Astrocyte (in vitro differentiated cells and primary cell): ENCODE results near the gene EPN3. TPM values are rescaled to one million over a fixed set of nuclear protein-coding genes. Genes with fewer than 3 reads are reported as not detected.

Experiments used
- DNase-seq: peaks from one replicate; pipeline ENCODE4 v3.0.0-alpha.2; 2010; ENCODE audit warnings: low read depth
- FAIRE-seq: peaks from 2 replicates; lab custom pipeline; 2011; peaks lifted over from hg19 to GRCh38; lab: Jason Lieb, UNC
- H2AFZ ChIP-seq: 2 replicates; pipeline ENCODE4 v1.6.0; 2012; ENCODE audit warnings: low read depth, low read length, inconsistent platforms
- H3K27ac ChIP-seq: 2 replicates; pipeline ENCODE4 v1.5.1; 2011; ENCODE audit warnings: low read depth, low read length, inconsistent platforms
- H3K27me3 ChIP-seq: 2 replicates; pipeline ENCODE4 v1.6.0; 2011; ENCODE audit warnings: low read length, inconsistent platforms; ENCODE audit not compliant: insufficient read depth
- H3K36me3 ChIP-seq: 2 replicates; pipeline ENCODE4 v1.5.1; 2011; ENCODE audit warnings: low read length, inconsistent platforms; ENCODE audit not compliant: insufficient read depth
- H3K4me1 ChIP-seq: 2 replicates; pipeline ENCODE4 v1.5.1; 2011; ENCODE audit warnings: low read length, inconsistent platforms; ENCODE audit not compliant: insufficient read depth
- H3K4me2 ChIP-seq: 2 replicates; pipeline ENCODE4 v1.6.0; 2012; ENCODE audit warnings: low read length, inconsistent platforms
- H3K4me3 ChIP-seq: 2 replicates; pipeline ENCODE4 v1.5.1; 2011; ENCODE audit warnings: low read depth, mild to moderate bottlenecking, low read length, inconsistent platforms; ENCODE audit not compliant: insufficient read depth
- H3K79me2 ChIP-seq: 2 replicates; pipeline ENCODE4 v1.6.0; 2012; ENCODE audit warnings: mild to moderate bottlenecking, low read length, inconsistent platforms; ENCODE audit not compliant: insufficient read depth
- H3K9ac ChIP-seq: 2 replicates; pipeline ENCODE4 v1.6.0; 2012; ENCODE audit warnings: mild to moderate bottlenecking, low read length, inconsistent platforms
- H3K9me3 ChIP-seq: 2 replicates; pipeline ENCODE4 v1.5.1; 2012; ENCODE audit warnings: low read depth, mild to moderate bottlenecking, low read length, inconsistent platforms; ENCODE audit not compliant: insufficient read depth
- H4K20me1 ChIP-seq: 2 replicates; pipeline ENCODE4 v1.6.0; 2012; ENCODE audit warnings: low read length, inconsistent platforms; ENCODE audit not compliant: insufficient read depth
- H3K27ac Mint-ChIP-seq: one replicate; pipeline ENCODE4 v1.8.0; 2021; ENCODE audit warnings: mild to moderate bottlenecking, mixed read lengths; ENCODE audit not compliant: unreplicated experiment
- H3K27me3 Mint-ChIP-seq: one replicate; pipeline ENCODE4 v1.8.0; 2021; ENCODE audit warnings: low read depth, mixed read lengths; ENCODE audit not compliant: unreplicated experiment
- H3K36me3 Mint-ChIP-seq: one replicate; pipeline ENCODE4 v1.8.0; 2021; ENCODE audit warnings: low read depth, mixed read lengths; ENCODE audit not compliant: unreplicated experiment
- H3K4me1 Mint-ChIP-seq: one replicate; pipeline ENCODE4 v1.8.0; 2021; ENCODE audit warnings: low read depth, mixed read lengths; ENCODE audit not compliant: unreplicated experiment
- H3K4me3 Mint-ChIP-seq: one replicate; pipeline ENCODE4 v1.8.0; 2021; ENCODE audit warnings: mild to moderate bottlenecking, moderate library complexity, mixed read lengths; ENCODE audit not compliant: unreplicated experiment
- H3K9me3 Mint-ChIP-seq: one replicate; pipeline ENCODE4 v1.8.0; 2021; ENCODE audit warnings: mild to moderate bottlenecking, mixed read lengths; ENCODE audit not compliant: unreplicated experiment
- EZH2 ChIP-seq: IDR thresholded peaks from 2 replicates; pipeline ENCODE4 v1.6.1; 2012; ENCODE audit warnings: mild to moderate bottlenecking, low read length, inconsistent platforms; ENCODE audit not compliant: insufficient read depth
- total RNA-seq: library from RNA; stranded (reverse); gene quantifications from 2 replicates; pipeline ENCODE4 v1.2.1, GENCODE V29; 2021
- TF ChIP-seq, protein P1 (sequence below): IDR thresholded peaks from 2 replicates; pipeline ENCODE4 v1.5.1; 2011; ENCODE audit warnings: low read depth, mild to moderate bottlenecking, inconsistent platforms, low read length, moderate library complexity; ENCODE audit not compliant: insufficient read depth

The EPN3 gene
- total RNA-seq, 1 donor from 2014 or later = 1.7 TPM

GRCh38 chr17:50519141-50519834, 13.2 kb upstream of the EPN3 start:
- no peak overlapping the region for H3K4me2 ChIP-seq
- peaks cover 20% of the 10 kb centered on the region for H3K27me3 Mint-ChIP-seq
- H3K4me3 ChIP-seq = no peak overlapping the region
- no peak for DNase-seq
- H3K79me2 ChIP-seq = no peaks in the 10 kb centered on the region
- TF ChIP-seq, protein P1, sequence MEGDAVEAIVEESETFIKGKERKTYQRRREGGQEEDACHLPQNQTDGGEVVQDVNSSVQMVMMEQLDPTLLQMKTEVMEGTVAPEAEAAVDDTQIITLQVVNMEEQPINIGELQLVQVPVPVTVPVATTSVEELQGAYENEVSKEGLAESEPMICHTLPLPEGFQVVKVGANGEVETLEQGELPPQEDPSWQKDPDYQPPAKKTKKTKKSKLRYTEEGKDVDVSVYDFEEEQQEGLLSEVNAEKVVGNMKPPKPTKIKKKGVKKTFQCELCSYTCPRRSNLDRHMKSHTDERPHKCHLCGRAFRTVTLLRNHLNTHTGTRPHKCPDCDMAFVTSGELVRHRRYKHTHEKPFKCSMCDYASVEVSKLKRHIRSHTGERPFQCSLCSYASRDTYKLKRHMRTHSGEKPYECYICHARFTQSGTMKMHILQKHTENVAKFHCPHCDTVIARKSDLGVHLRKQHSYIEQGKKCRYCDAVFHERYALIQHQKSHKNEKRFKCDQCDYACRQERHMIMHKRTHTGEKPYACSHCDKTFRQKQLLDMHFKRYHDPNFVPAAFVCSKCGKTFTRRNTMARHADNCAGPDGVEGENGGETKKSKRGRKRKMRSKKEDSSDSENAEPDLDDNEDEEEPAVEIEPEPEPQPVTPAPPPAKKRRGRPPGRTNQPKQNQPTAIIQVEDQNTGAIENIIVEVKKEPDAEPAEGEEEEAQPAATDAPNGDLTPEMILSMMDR = no peak
- no peak for TF ChIP-seq EZH2
- no peak overlapping the region for H3K27ac ChIP-seq
- H3K4me3 Mint-ChIP-seq = no peak overlapping the region
- H3K4me1 Mint-ChIP-seq = peaks cover 14% of the 10 kb centered on the region
- no peak for FAIRE-seq
- H3K9me3 Mint-ChIP-seq = no peaks in the 10 kb centered on the region
- H4K20me1 ChIP-seq = no peaks in the 10 kb centered on the region
- H3K4me1 ChIP-seq = no peaks in the 10 kb centered on the region
- no peaks in the 10 kb centered on the region for H3K9me3 ChIP-seq
- peaks cover 2% of the 10 kb centered on the region for H3K27me3 ChIP-seq
- no peaks in the 10 kb centered on the region for H3K36me3 Mint-ChIP-seq
- no peak overlapping the region for H3K9ac ChIP-seq
- H3K36me3 ChIP-seq = no peaks in the 10 kb centered on the region
- no peak overlapping the region for H2AFZ ChIP-seq
- H3K27ac Mint-ChIP-seq = no peak overlapping the region

DNA sequence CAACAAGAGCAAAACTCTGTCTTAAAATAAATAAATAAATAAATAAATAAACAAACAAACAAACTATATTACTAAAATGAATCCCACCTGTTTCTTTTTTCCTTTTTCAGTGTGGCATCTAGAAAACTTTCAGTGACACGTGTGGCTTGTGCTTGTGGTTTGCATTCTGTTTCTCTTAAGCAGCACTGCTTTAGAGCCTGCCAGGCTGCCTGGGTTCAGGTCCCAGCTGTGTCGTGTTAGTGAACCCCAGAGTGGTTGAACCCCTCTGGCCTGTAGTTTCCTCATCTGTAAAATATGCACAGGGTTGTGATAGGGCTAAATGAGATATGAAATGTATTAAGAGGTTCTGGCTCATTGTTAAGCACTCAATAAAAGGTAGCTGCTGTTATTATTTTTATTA, 12.1 kb upstream of the EPN3 start:
- no peak for FAIRE-seq

DNA sequence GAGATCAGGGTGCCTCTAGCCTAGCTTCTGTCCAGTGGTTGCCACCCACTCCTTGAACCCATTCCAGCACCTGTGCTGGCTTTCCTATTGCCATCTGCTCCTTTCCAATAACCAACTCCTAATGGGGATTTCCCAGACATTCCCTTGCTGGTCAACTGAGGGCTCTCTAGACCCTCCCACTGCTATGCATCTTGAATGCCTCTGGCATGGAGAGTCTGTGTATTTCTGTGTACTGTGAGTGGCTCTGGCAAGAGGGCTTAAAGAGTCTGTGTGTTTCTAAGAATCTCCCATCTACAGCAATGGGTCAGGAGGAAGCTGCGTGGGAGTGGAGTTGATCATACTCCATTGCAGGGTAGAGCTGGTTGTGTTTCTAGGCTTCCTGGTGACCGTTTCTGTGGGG, 11.0 kb upstream of the EPN3 start:
- no peaks in the 10 kb centered on the region for H3K36me3 Mint-ChIP-seq
- no peak for FAIRE-seq
- TF ChIP-seq, protein P1 = no peak
- TF ChIP-seq EZH2 = no peak

More for the DNA sequence above, 12.1 kb upstream of the EPN3 start:
- DNase-seq = no peak
- no peaks in the 10 kb centered on the region for H3K36me3 ChIP-seq
- H3K4me1 ChIP-seq = no peaks in the 10 kb centered on the region
- H3K9me3 ChIP-seq = no peaks in the 10 kb centered on the region
- Mint-ChIP-seq H3K4me1 (peaks cover 9% of the 10 kb centered on the region), H3K27me3 (peaks cover 24% of the 10 kb centered on the region), H3K9me3 (no peaks in the 10 kb centered on the region), H3K27ac (no peak overlapping the region), H3K4me3 (no peak overlapping the region), H3K36me3 (no peaks in the 10 kb centered on the region)
- H3K79me2 ChIP-seq = no peaks in the 10 kb centered on the region
- no peak overlapping the region for H2AFZ ChIP-seq
- no peak for TF ChIP-seq EZH2
- TF ChIP-seq, protein P1 = no peak
- no peak overlapping the region for H3K27ac ChIP-seq
- peaks cover 2% of the 10 kb centered on the region for H3K27me3 ChIP-seq
- no peak overlapping the region for H3K4me2 ChIP-seq
- no peak overlapping the region for H3K9ac ChIP-seq
- no peaks in the 10 kb centered on the region for H4K20me1 ChIP-seq
- H3K4me3 ChIP-seq = no peak overlapping the region

More for the DNA sequence above, 11.0 kb upstream of the EPN3 start:
- Mint-ChIP-seq H3K9me3 (no peaks in the 10 kb centered on the region), H3K4me3 (no peak overlapping the region), H3K27me3 (peaks cover 24% of the 10 kb centered on the region), H3K4me1 (peaks cover 9% of the 10 kb centered on the region), H3K27ac (no peak overlapping the region)
- Histone ChIP-seq H3K9me3 (no peaks in the 10 kb centered on the region), H3K36me3 (no peaks in the 10 kb centered on the region), H3K79me2 (no peaks in the 10 kb centered on the region), H3K4me3 (no peak overlapping the region), H3K27ac (no peak overlapping the region), H3K4me2 (no peak overlapping the region), H3K27me3 (peaks cover 2% of the 10 kb centered on the region), H2AFZ (no peak overlapping the region), H3K9ac (no peak overlapping the region), H3K4me1 (no peaks in the 10 kb centered on the region), H4K20me1 (no peaks in the 10 kb centered on the region)
- no peak for DNase-seq
